ENCODE data around the gene DRC1.

The DRC1 gene

GRCh38 chr2:26422947-26423629 is 21.4 kb downstream of the DRC1 start:
- no peak overlapping the region for H3K27ac ChIP-seq
- H3K27me3 ChIP-seq (replicated peaks): no peaks in the 10 kb centered on the region
- DNase-seq: no peak
- no peak overlapping the region for H3K4me3 ChIP-seq (ENCODE audit: low read depth, low read length)
- H3K36me3 ChIP-seq (replicated peaks): no peaks in the 10 kb centered on the region
- no peak for TF ChIP-seq CTCF (IDR thresholded peaks at IDR 0.05; ENCODE audit: low read depth, low read length, missing control alignments)
- in situ Hi-C loops (cut with HindIII; ENCODE audit: low pct_ligation_motif_present, low sequenced_read_pairs): no loop called here

GRCh38 chr2:26423750-26424149 is 22.0 kb downstream of the DRC1 start:
- H3K27ac ChIP-seq: no peak overlapping the region
- in situ Hi-C loops (cut with HindIII; ENCODE audit: low pct_ligation_motif_present, low sequenced_read_pairs): no loop called here
- H3K27me3 ChIP-seq (replicated peaks): no peaks in the 10 kb centered on the region
- no peak for DNase-seq
- no peak for TF ChIP-seq CTCF (IDR thresholded peaks at IDR 0.05; ENCODE audit: low read depth, low read length, missing control alignments)
- H3K36me3 ChIP-seq (replicated peaks): no peaks in the 10 kb centered on the region
- no peak overlapping the region for H3K4me3 ChIP-seq (ENCODE audit: low read depth, low read length)

GRCh38 chr2:26424221-26424620 is 22.5 kb downstream of the DRC1 start:
- no peak for DNase-seq
- no peak for TF ChIP-seq CTCF (IDR thresholded peaks at IDR 0.05; ENCODE audit: low read depth, low read length, missing control alignments)
- in situ Hi-C loops (cut with HindIII; ENCODE audit: low pct_ligation_motif_present, low sequenced_read_pairs): no loop called here
- Histone ChIP-seq H3K36me3 (replicated peaks) (no peaks in the 10 kb centered on the region), H3K4me3 (ENCODE audit: low read depth, low read length) (no peak overlapping the region), H3K27me3 (replicated peaks) (no peaks in the 10 kb centered on the region), H3K27ac (no peak overlapping the region)

GRCh38 chr2:26428846-26429245 is 27.1 kb downstream of the DRC1 start:
- in situ Hi-C loops (cut with HindIII; ENCODE audit: low pct_ligation_motif_present, low sequenced_read_pairs): no loop called here
- no peak for TF ChIP-seq CTCF (IDR thresholded peaks at IDR 0.05; ENCODE audit: low read depth, low read length, missing control alignments)
- no peak overlapping the region for H3K4me3 ChIP-seq (ENCODE audit: low read depth, low read length)
- H3K27ac ChIP-seq: no peak overlapping the region
- DNase-seq: no peak
- H3K36me3 ChIP-seq (replicated peaks): no peaks in the 10 kb centered on the region
- no peaks in the 10 kb centered on the region for H3K27me3 ChIP-seq (replicated peaks)

GRCh38 chr2:26429779-26430578 is 28.3 kb downstream of the DRC1 start:
- in situ Hi-C loops (cut with HindIII; ENCODE audit: low pct_ligation_motif_present, low sequenced_read_pairs): no loop called here

More at GRCh38 chr2:26429779-26430578, 28.3 kb downstream of the DRC1 start:
- no peak for DNase-seq
- H3K27ac ChIP-seq: no peak overlapping the region
- no peak for TF ChIP-seq CTCF (IDR thresholded peaks at IDR 0.05; ENCODE audit: low read depth, low read length, missing control alignments)
- no peak overlapping the region for H3K4me3 ChIP-seq (ENCODE audit: low read depth, low read length)
- H3K27me3 ChIP-seq (replicated peaks): no peaks in the 10 kb centered on the region
- H3K36me3 ChIP-seq (replicated peaks): no peaks in the 10 kb centered on the region
